Upper lobe of right lung (tissue), 1 donor: Measurements from ENCODE around the gene SOX10. TPM values are rescaled to one million over a fixed set of nuclear protein-coding genes. Genes with fewer than 3 reads are reported as not detected.

Experiments used
- ATAC-seq: fragments of 200-7000 bp; cut with Tn5 transposase; one replicate; pipeline ENCODE4 v1.9.1; 2020; ENCODE audit warnings: mild to moderate bottlenecking, moderate library complexity
- DNase-seq: peaks from one replicate; pipeline ENCODE4 v3.0.0-alpha.2; 2020
- H3K27ac ChIP-seq: fragments of 200-600 bp; one replicate; pipeline ENCODE4 v1.8.0; 2022
- H3K27me3 ChIP-seq: fragments of 200-600 bp; one replicate; pipeline ENCODE4 v1.8.0; 2022; ENCODE audit warnings: mild to moderate bottlenecking
- H3K36me3 ChIP-seq: fragments of 200-600 bp; one replicate; pipeline ENCODE4 v1.8.0; 2022
- H3K4me1 ChIP-seq: fragments of 200-600 bp; one replicate; pipeline ENCODE4 v1.8.0; 2022
- H3K4me3 ChIP-seq: fragments of 200-600 bp; one replicate; pipeline ENCODE4 v1.8.0; 2022; ENCODE audit warnings: mild to moderate bottlenecking
- H3K9me3 ChIP-seq: fragments of 200-600 bp; one replicate; pipeline ENCODE4 v1.8.0; 2022
- CTCF ChIP-seq: fragments of 200-600 bp; IDR thresholded peaks from one replicate; pipeline ENCODE4 v1.8.0; 2022; ENCODE audit warnings: antibody characterized with exemption
- intact Hi-C: fragments of 100-400 bp; cut with DNase I; formaldehyde crosslinking; loops from one replicate; pipeline ENCODE4 v1.11.0; 2022
- total RNA-seq: library from RNA; stranded (reverse); fragmentation: NEBNext Ultra II Directional; extraction: Animal tissue kit (Norgen Biotek cat#: 25700); gene quantifications from one replicate; pipeline ENCODE4 v1.2.1, GENCODE V29; 2021
- donor health status: DM: no; HTN: yes; CAD: no; lungs with severe emphysema.

The SOX10 gene
- total RNA-seq, 1 donor from 2014 or later: not detected

GRCh38 chr22:38017939-38018885 lies 33.9 kb upstream of the SOX10 start:
- no peak overlapping the region for H3K4me3 ChIP-seq
- H3K27ac ChIP-seq: no peak overlapping the region
- H3K36me3 ChIP-seq: no peaks in the 10 kb centered on the region
- intact Hi-C loops: no loop called here
- no peaks in the 10 kb centered on the region for H3K27me3 ChIP-seq
- ATAC-seq (no peak), DNase-seq (no peak)
- H3K4me1 ChIP-seq: peaks cover 20% of the 10 kb centered on the region
- no peaks in the 10 kb centered on the region for H3K9me3 ChIP-seq
- TF ChIP-seq CTCF: no peak

GRCh38 chr22:38017272-38017920 lies 33.0 kb upstream of the SOX10 start:
- Histone ChIP-seq H3K27ac (peak overlapping the region; percentile 51), H3K9me3 (no peaks in the 10 kb centered on the region), H3K27me3 (no peaks in the 10 kb centered on the region), H3K4me1 (peaks cover 20% of the 10 kb centered on the region), H3K4me3 (no peak overlapping the region), H3K36me3 (no peaks in the 10 kb centered on the region)
- ATAC-seq (peak; percentile 87), DNase-seq (peak; percentile 90)
- intact Hi-C loops: no loop called here
- TF ChIP-seq CTCF: no peak

GRCh38 chr22:38016182-38017151 lies 32.1 kb upstream of the SOX10 start:
- TF ChIP-seq CTCF: no peak
- H3K36me3 ChIP-seq: no peaks in the 10 kb centered on the region
- ATAC-seq (peak; percentile 28), DNase-seq (no peak)
- peaks cover 20% of the 10 kb centered on the region for H3K4me1 ChIP-seq
- intact Hi-C loops: no loop called here
- peak overlapping the region; percentile 51 for H3K27ac ChIP-seq
- no peak overlapping the region for H3K4me3 ChIP-seq
- H3K9me3 ChIP-seq: no peaks in the 10 kb centered on the region
- no peaks in the 10 kb centered on the region for H3K27me3 ChIP-seq

GRCh38 chr22:38014083-38014482 lies 29.7 kb upstream of the SOX10 start:
- no peaks in the 10 kb centered on the region for H3K27me3 ChIP-seq
- H3K4me1 ChIP-seq: peaks cover 20% of the 10 kb centered on the region
- intact Hi-C loops: no loop called here
- H3K27ac ChIP-seq: no peak overlapping the region
- no peak overlapping the region for H3K4me3 ChIP-seq
- ATAC-seq (no peak), DNase-seq (no peak)
- no peaks in the 10 kb centered on the region for H3K36me3 ChIP-seq
- no peak for TF ChIP-seq CTCF
- no peaks in the 10 kb centered on the region for H3K9me3 ChIP-seq

- intact Hi-C loops: no loop called here
- Histone ChIP-seq H3K27me3 (no peaks in the 10 kb centered on the region), H3K4me1 (peaks cover 18% of the 10 kb centered on the region), H3K4me3 (no peak overlapping the region), H3K9me3 (no peaks in the 10 kb centered on the region), H3K27ac (no peak overlapping the region), H3K36me3 (no peaks in the 10 kb centered on the region)
- ATAC-seq: no peak
- TF ChIP-seq CTCF: no peak
- DNase-seq: no peak
Measured at GRCh38 chr22:38012604-38013072, 28.3 kb upstream of the SOX10 start.
